ENCODE measurements around the gene PTX4.
"Not testable (repeated sequence)": the region's sequence is repeated elsewhere in the genome, so short reads cannot be mapped to it uniquely, and the experiment has no call there.

PTX4 gene

GRCh38 chr16:1474082-1474795, 14.5 kb downstream of the PTX4 start:
- no peak for TF ChIP-seq CTCF (IDR thresholded peaks at IDR 0.05; ENCODE audit: extremely low read depth, insufficient read depth, missing control alignments)
- DNase-seq (ENCODE audit: low spot score): no peak
- in situ Hi-C loops (cut with MboI; ENCODE audit: low pct_unique_long_range_greater_than_20kb, low sequenced_read_pairs, unreplicated experiment): no loop called here

- in situ Hi-C loops (cut with MboI; ENCODE audit: low pct_unique_long_range_greater_than_20kb, low sequenced_read_pairs, unreplicated experiment): no loop called here
- no peak for DNase-seq (ENCODE audit: low spot score)
- no peak for TF ChIP-seq CTCF (IDR thresholded peaks at IDR 0.05; ENCODE audit: extremely low read depth, insufficient read depth, missing control alignments)
Observed at GRCh38 chr16:1472974-1473373, 15.8 kb downstream of the PTX4 start.

GRCh38 chr16:1471569-1472194, 17.1 kb downstream of the PTX4 start:
- TF ChIP-seq CTCF (IDR thresholded peaks at IDR 0.05; ENCODE audit: extremely low read depth, insufficient read depth, missing control alignments): no peak
- in situ Hi-C loops (cut with MboI; ENCODE audit: low pct_unique_long_range_greater_than_20kb, low sequenced_read_pairs, unreplicated experiment): no loop called here
- no peak for DNase-seq (ENCODE audit: low spot score)

GRCh38 chr16:1470481-1471251, 18.1 kb downstream of the PTX4 start:
- in situ Hi-C loops (cut with MboI; ENCODE audit: low pct_unique_long_range_greater_than_20kb, low sequenced_read_pairs, unreplicated experiment): no loop called here
- TF ChIP-seq CTCF (IDR thresholded peaks at IDR 0.05; ENCODE audit: extremely low read depth, insufficient read depth, missing control alignments): no peak
- DNase-seq (ENCODE audit: low spot score): no peak

- in situ Hi-C loops (cut with MboI; ENCODE audit: low pct_unique_long_range_greater_than_20kb, low sequenced_read_pairs, unreplicated experiment): no loop called here
- no peak for DNase-seq (ENCODE audit: low spot score)
- no peak for TF ChIP-seq CTCF (IDR thresholded peaks at IDR 0.05; ENCODE audit: extremely low read depth, insufficient read depth, missing control alignments)
Observed at GRCh38 chr16:1469693-1470201, 19.0 kb downstream of the PTX4 start.

GRCh38 chr16:1469141-1469540, 19.6 kb downstream of the PTX4 start:
- in situ Hi-C loops (cut with MboI; ENCODE audit: low pct_unique_long_range_greater_than_20kb, low sequenced_read_pairs, unreplicated experiment); DNase-seq (ENCODE audit: low spot score): not testable (repeated sequence)

GRCh38 chr16:1468426-1468810, 20.3 kb downstream of the PTX4 start:
- in situ Hi-C loops (cut with MboI; ENCODE audit: low pct_unique_long_range_greater_than_20kb, low sequenced_read_pairs, unreplicated experiment): no loop called here

More at GRCh38 chr16:1468426-1468810, 20.3 kb downstream of the PTX4 start:
- DNase-seq (ENCODE audit: low spot score): no peak
- no peak for TF ChIP-seq CTCF (IDR thresholded peaks at IDR 0.05; ENCODE audit: extremely low read depth, insufficient read depth, missing control alignments)

Data from GM13977 (cell line).